ENCODE measurements around the gene FGFR3. TPM values are rescaled to one million over a fixed set of nuclear protein-coding genes. Genes with fewer than 3 reads are reported as not detected.

The FGFR3 gene
- total RNA-seq, 4 donors from 2014 or later: 0.22 to 1.3 (median 0.94) TPM; not detected in 1

- no peak for TF ChIP-seq CTCF (IDR thresholded peaks at IDR 0.05; ENCODE audit: low read depth)
Measured at GRCh38 chr4:1842993-1843448, 49.9 kb downstream of the FGFR3 start.

- TF ChIP-seq CTCF (IDR thresholded peaks at IDR 0.05; ENCODE audit: low read depth): no peak
Measured at GRCh38 chr4:1843852-1844251, 50.8 kb downstream of the FGFR3 start.

- no peak for TF ChIP-seq CTCF (IDR thresholded peaks at IDR 0.05; ENCODE audit: low read depth)
Measured at GRCh38 chr4:1846580-1846979, 53.5 kb downstream of the FGFR3 start.

- no peak for TF ChIP-seq CTCF (IDR thresholded peaks at IDR 0.05; ENCODE audit: low read depth)
Measured at GRCh38 chr4:1850276-1850675, 57.2 kb downstream of the FGFR3 start.

GRCh38 chr4:1851160-1851559, 58.1 kb downstream of the FGFR3 start:
- TF ChIP-seq CTCF (IDR thresholded peaks at IDR 0.05; ENCODE audit: low read depth): no peak

GRCh38 chr4:1851575-1852410, 58.7 kb downstream of the FGFR3 start:
- TF ChIP-seq CTCF (IDR thresholded peaks at IDR 0.05; ENCODE audit: low read depth): no peak

- no peak for TF ChIP-seq CTCF (IDR thresholded peaks at IDR 0.05; ENCODE audit: low read depth)
Measured at GRCh38 chr4:1852904-1853623, 60.0 kb downstream of the FGFR3 start.
